Measurements from ENCODE around the gene FBXL17.

DNA sequence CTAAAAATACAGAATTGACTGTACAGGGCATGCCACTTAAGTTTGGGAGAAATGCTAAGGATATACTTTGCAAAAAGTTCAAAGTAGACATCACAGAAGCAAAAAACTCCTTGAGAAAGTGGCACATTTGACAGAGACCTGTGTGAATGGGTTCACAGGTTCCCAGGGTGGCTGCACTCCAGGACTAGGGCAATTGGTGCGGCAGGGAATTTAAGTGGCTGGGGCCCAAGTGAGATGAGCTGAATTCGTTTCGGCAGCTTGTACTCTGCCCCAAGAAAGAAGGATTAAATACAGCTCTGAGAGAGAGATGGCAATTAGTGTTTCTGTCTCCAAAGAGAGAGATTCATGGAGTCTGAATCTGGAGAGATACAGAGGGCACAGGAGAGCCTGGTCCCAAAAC, 280.1 kb downstream of the FBXL17 start:
- no peak for TF ChIP-seq EZH2 (IDR thresholded peaks at IDR 0.05; ENCODE audit: insufficient read depth, poor library complexity, severe bottlenecking)
- TF ChIP-seq EZH2phosphoT487 (IDR thresholded peaks at IDR 0.05; ENCODE audit: insufficient read depth, low read depth): no peak

All from GM23248 (cell line).